HG02798 (cell line): Measurements from ENCODE around the gene CEP350.
"Not testable (repeated sequence)": the region's sequence is repeated elsewhere in the genome, so short reads cannot be mapped to it uniquely, and the experiment has no call there.

Experiments
- ATAC-seq: cut with Tn5 transposase; IDR thresholded peaks from one replicate; pipeline ENCODE4 v1.9.1; 2021; ENCODE audit warnings: mild to moderate bottlenecking; ENCODE audit not compliant: unreplicated experiment, poor library complexity

Gene CEP350

GRCh38 chr1:180112984-180113647 is 158.5 kb downstream of the CEP350 start:
- no peak for ATAC-seq

GRCh38 chr1:180114396-180114945 is 159.9 kb downstream of the CEP350 start:
- ATAC-seq, result no peak

GRCh38 chr1:180116964-180117763 is 162.6 kb downstream of the CEP350 start:
- no peak for ATAC-seq

- ATAC-seq, result no peak
Observed at GRCh38 chr1:180117764-180118116, 163.1 kb downstream of the CEP350 start.

GRCh38 chr1:180119837-180120236 is 165.2 kb downstream of the CEP350 start:
- ATAC-seq, result no peak

GRCh38 chr1:180123463-180123936 is 168.9 kb downstream of the CEP350 start:
- no peak for ATAC-seq

- no peak for ATAC-seq
Observed at GRCh38 chr1:180130651-180131050, 176.0 kb downstream of the CEP350 start.

- no peak for ATAC-seq
Observed at GRCh38 chr1:180131510-180131909, 176.9 kb downstream of the CEP350 start.

GRCh38 chr1:180133193-180133592 is 178.6 kb downstream of the CEP350 start:
- ATAC-seq, result no peak

GRCh38 chr1:180133688-180134087 is 179.1 kb downstream of the CEP350 start:
- not testable (repeated sequence) for ATAC-seq

GRCh38 chr1:180135535-180135934 is 180.9 kb downstream of the CEP350 start:
- no peak for ATAC-seq

- ATAC-seq, result no peak
Observed at GRCh38 chr1:180136331-180136967, 181.8 kb downstream of the CEP350 start.

- no peak for ATAC-seq
Observed at GRCh38 chr1:180136968-180137356, 182.4 kb downstream of the CEP350 start.

- no peak for ATAC-seq
Observed at GRCh38 chr1:180137776-180138175, 183.2 kb downstream of the CEP350 start.

GRCh38 chr1:180141381-180141934 is 186.8 kb downstream of the CEP350 start:
- ATAC-seq, result no peak

- no peak for ATAC-seq
Observed at GRCh38 chr1:180143359-180143758, 188.7 kb downstream of the CEP350 start.

GRCh38 chr1:180144659-180145357 is 190.2 kb downstream of the CEP350 start:
- ATAC-seq, result no peak

- no peak for ATAC-seq
Observed at GRCh38 chr1:180145446-180145845, 190.8 kb downstream of the CEP350 start.

GRCh38 chr1:180150982-180151381 is 196.4 kb downstream of the CEP350 start:
- ATAC-seq, result no peak

GRCh38 chr1:180151508-180151907 is 196.9 kb downstream of the CEP350 start:
- no peak for ATAC-seq
